Measurements from ENCODE around the gene SPATA13.
"Not testable (repeated sequence)": the region's sequence is repeated elsewhere in the genome, so short reads cannot be mapped to it uniquely, and the experiment has no call there.

SPATA13 gene

GRCh38 chr13:24328145-24328544 is 167.6 kb downstream of the SPATA13 start:
- no peak for DNase-seq

GRCh38 chr13:24338721-24339120 is 178.2 kb downstream of the SPATA13 start:
- no peak for DNase-seq

GRCh38 chr13:24339937-24340607 is 179.6 kb downstream of the SPATA13 start:
- no peak for DNase-seq

- DNase-seq, result no peak
Observed at GRCh38 chr13:24340608-24340955, 180.1 kb downstream of the SPATA13 start.

- no peak for DNase-seq
Observed at GRCh38 chr13:24341439-24341838, 180.9 kb downstream of the SPATA13 start.

- no peak for DNase-seq
Observed at GRCh38 chr13:24348385-24348784, 187.9 kb downstream of the SPATA13 start.

- no peak for DNase-seq
Observed at GRCh38 chr13:24348797-24349515, 188.4 kb downstream of the SPATA13 start.

GRCh38 chr13:24349778-24350664 is 189.5 kb downstream of the SPATA13 start:
- not testable (repeated sequence) for DNase-seq

- DNase-seq, result no peak
Observed at GRCh38 chr13:24351423-24351822, 190.9 kb downstream of the SPATA13 start.

GRCh38 chr13:24353736-24354135 is 193.2 kb downstream of the SPATA13 start:
- no peak for DNase-seq

GRCh38 chr13:24355103-24355502 is 194.6 kb downstream of the SPATA13 start:
- DNase-seq, result no peak

- no peak for DNase-seq
Observed at GRCh38 chr13:24356270-24356669, 195.8 kb downstream of the SPATA13 start.

All from NCI-H446 treated with DMSO at 0.1 percent for 48 hours (cell line).